GM12864 (cell line): Measurements from ENCODE around the gene SRCIN1.

ENCODE experiments used
- DNase-seq: peaks from one replicate; pipeline ENCODE4 v3.0.0-alpha.2; 2011; ENCODE audit warnings: low read depth
- H3K4me3 ChIP-seq: 2 replicates; pipeline ENCODE4 v1.5.1; 2011; ENCODE audit warnings: mild to moderate bottlenecking, low read depth, low read length, control low read depth
- CTCF ChIP-seq: IDR thresholded peaks from 2 replicates; pipeline ENCODE4 v1.5.1; 2011; ENCODE audit warnings: low read depth, mild to moderate bottlenecking, moderate library complexity, low read length, control low read depth, inconsistent platforms; ENCODE audit errors: missing control alignments

Gene SRCIN1

GRCh38 chr17:38620551-38621277 lies 15.0 kb upstream of the SRCIN1 start:
- H3K4me3 ChIP-seq = no peak overlapping the region
- no peak for DNase-seq
- TF ChIP-seq CTCF = no peak

GRCh38 chr17:38619937-38620550 lies 14.3 kb upstream of the SRCIN1 start:
- no peak for DNase-seq
- TF ChIP-seq CTCF = no peak

DNA sequence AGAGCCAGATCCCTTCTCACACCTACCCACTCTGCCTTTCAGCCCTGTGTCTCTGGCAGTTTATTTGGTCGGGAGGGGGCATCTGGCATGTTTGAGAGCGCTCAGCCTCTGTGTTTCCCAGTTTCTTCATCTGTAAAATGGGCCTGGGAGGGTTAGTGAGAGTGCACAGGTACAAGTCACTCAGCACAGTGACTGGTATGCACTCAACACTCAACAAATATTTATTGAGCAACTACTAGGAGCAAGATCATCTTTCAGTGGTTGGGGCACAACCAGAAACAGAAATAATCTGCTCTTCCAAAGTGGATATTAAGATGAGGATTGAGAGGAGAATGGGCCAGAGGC lies 13.7 kb upstream of the SRCIN1 start:
- no peak overlapping the region for H3K4me3 ChIP-seq
- no peak for TF ChIP-seq CTCF
- no peak for DNase-seq

More at GRCh38 chr17:38619937-38620550, 14.3 kb upstream of the SRCIN1 start:
- no peak overlapping the region for H3K4me3 ChIP-seq

GRCh38 chr17:38617967-38618760 lies 12.4 kb upstream of the SRCIN1 start:
- no peak for TF ChIP-seq CTCF
- no peak overlapping the region for H3K4me3 ChIP-seq
- DNase-seq = no peak

DNA sequence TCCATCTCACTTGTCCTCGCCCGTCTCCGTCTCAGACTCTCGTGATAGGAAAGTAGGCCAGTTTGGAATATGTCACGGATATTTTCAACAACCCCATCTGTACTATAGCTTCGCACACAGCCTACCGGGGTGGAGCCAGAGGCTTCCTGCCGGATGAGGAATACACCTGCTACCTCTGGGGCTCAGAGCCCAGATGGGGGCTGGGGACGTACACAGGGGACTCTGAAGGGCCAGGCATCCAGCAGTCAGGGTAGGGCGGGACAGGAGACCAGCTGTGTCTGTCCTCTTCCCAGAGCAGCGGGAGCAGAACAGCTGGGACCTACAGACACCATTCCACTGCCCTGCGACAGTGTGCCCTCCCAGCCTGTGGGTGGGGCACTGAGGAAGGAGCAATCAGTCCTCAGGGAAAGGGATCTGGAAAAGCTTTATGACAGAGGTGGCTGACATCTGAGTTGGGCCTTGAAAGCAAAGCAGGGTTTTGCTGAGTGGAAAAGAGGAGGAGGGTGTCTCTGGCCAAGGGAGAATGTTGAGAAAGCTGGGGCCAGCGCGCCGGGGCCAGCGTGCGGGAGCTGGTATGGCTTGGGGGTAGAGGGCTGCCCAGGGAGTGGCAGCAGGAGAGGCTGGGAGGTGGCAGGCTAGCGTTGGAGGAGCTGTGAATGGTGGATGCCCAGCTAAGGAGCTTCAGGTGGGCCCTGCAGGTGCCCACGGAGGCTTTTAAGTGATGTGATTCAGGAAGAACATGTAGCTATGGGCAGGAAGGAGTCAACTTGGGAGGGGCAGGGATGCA lies 11.5 kb upstream of the SRCIN1 start:
- no peak for TF ChIP-seq CTCF
- DNase-seq = no peak
- H3K4me3 ChIP-seq = no peak overlapping the region

- no peak for TF ChIP-seq CTCF
- no peak overlapping the region for H3K4me3 ChIP-seq
- DNase-seq = no peak
Measured at GRCh38 chr17:38616361-38616760, 10.6 kb upstream of the SRCIN1 start.
